Erythroblast (primary cell): Measurements from ENCODE around the gene CHD5.

ENCODE experiments used
- DNase-seq, 2 experiments: peaks; one replicate each; lab custom pipeline; 2025; lab: John Stamatoyannopoulos, UW
- GATA1 ChIP-seq: IDR thresholded peaks from 2 replicates; pipeline ENCODE4 v1.6.1; 2011; ENCODE audit warnings: low read depth, mild to moderate bottlenecking, control low read depth, low read length, moderate library complexity
- POLR2A ChIP-seq: IDR thresholded peaks from 2 replicates; pipeline ENCODE4 v1.6.1; 2011; ENCODE audit warnings: mild to moderate bottlenecking, low read length

CHD5 gene

DNA sequence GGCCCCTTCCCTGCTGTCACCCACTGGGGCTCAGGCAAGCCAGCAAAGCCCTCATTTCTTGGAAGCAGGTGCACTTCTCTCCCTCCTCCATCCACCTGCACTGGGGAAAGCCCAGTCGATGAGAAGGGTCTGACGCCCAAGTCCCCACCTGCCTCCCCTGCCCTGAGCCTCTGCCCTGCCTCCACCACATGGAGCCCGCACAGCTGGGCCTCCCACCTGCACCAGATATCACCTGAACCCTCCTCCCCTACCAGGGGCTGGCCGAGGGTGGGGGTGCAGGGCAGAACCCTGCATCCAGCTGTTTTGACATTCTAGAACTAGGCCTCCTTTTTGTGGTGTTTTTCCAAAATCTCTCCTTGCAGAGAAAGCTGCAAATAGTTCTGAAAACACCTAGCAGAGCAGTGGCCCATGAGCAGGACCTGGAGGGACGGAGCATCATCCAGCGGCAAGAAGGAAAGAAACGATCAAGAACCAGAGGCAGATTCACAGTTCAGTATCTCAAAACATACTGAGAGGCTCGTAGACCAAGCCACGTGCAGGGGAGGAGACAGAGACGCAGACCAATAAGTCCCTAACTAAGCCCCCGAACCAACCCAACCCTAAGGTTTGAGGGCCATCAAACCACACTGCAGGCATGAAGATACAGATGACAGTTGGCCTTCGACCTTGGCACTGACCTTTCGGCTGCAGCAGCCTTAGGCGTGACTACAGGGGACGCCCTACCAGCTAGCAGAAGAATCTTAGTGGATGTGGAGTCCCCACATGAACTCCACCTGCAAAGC is 16.7 kb downstream of the CHD5 start:
- DNase-seq: no peak
- TF ChIP-seq POLR2A: no peak

DNA sequence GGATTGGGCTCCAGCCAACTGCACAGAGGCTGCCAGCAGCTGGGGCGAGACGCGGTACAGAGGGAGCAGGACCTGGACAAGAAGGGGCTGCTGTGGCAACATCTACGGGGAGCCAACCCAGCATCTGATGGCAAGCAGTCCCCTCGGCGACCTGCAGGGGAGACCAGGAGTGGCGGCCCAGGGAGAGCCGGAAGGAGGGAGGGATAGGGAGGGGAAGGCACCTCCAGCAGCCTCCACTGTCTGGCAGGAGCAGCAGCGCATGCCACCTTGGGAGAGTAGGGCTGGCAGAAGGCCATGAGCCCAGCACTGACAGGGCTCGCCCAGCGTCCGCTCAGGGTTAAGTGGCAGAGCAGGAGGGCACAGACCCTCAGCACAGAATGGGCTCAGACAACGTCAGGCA is 17.3 kb downstream of the CHD5 start:
- no peak for DNase-seq
- no peak for TF ChIP-seq POLR2A
- no peak for TF ChIP-seq GATA1

- no peak for DNase-seq
- TF ChIP-seq POLR2A: no peak
- TF ChIP-seq GATA1: no peak
Measured at GRCh38 chr1:6162341-6162740, 17.8 kb downstream of the CHD5 start.

DNA sequence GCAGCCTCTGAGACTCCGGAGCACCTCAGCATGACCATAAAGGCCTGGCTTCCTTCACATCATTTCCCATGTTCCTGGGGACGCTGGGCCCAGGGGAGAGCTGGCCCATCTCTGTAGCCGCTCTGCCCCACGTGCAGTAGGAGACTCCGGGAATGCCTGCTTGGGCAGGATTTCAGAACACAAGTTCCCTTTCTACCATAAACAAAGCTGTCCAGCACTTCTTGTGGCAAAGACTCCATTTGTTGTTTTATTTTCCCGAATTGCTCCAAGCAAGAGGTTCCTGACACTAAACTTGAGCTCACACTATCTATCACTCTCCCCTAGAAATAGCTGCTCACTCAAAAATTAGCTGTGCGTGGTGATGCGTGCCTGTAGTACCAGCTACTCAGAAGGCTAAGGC is 21.9 kb downstream of the CHD5 start:
- no peak for TF ChIP-seq POLR2A
- TF ChIP-seq GATA1: no peak
- DNase-seq: no peak

GRCh38 chr1:6157528-6158174 is 22.5 kb downstream of the CHD5 start:
- no peak for DNase-seq
- TF ChIP-seq GATA1 (no peak), POLR2A (no peak)

- no peak for DNase-seq
Measured at GRCh38 chr1:6157132-6157527, 23.0 kb downstream of the CHD5 start.

GRCh38 chr1:6154525-6155319 is 25.4 kb downstream of the CHD5 start:
- no peak for TF ChIP-seq POLR2A
- TF ChIP-seq GATA1: no peak
- DNase-seq: no peak

More at GRCh38 chr1:6157132-6157527, 23.0 kb downstream of the CHD5 start:
- TF ChIP-seq GATA1 (no peak), POLR2A (no peak)

DNA sequence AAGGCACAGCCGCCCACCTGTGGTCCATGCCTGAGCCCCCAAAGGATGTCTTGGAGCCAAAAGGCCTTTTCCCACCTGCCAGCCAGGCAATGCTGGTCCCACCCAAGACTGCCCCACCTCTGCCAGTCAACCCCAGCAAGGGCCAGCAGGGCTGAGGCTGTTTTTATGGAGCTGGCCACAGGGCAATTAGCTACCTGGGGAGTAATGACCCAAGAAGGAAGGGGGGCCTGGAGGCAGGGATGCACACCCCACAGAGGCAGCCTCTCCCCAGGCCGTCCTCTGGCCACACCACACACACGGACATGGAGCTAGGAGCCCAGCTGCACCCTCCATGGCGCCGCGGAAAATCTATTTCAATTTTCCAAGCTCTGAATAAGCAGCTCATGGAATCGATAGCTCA is 27.2 kb downstream of the CHD5 start:
- TF ChIP-seq GATA1 (no peak), POLR2A (no peak)
- DNase-seq: no peak

GRCh38 chr1:6152181-6152580 is 27.9 kb downstream of the CHD5 start:
- no peak for TF ChIP-seq GATA1
- no peak for TF ChIP-seq POLR2A
- no peak for DNase-seq

GRCh38 chr1:6151291-6151822 is 28.8 kb downstream of the CHD5 start:
- DNase-seq: no peak
- no peak for TF ChIP-seq GATA1
- no peak for TF ChIP-seq POLR2A

DNA sequence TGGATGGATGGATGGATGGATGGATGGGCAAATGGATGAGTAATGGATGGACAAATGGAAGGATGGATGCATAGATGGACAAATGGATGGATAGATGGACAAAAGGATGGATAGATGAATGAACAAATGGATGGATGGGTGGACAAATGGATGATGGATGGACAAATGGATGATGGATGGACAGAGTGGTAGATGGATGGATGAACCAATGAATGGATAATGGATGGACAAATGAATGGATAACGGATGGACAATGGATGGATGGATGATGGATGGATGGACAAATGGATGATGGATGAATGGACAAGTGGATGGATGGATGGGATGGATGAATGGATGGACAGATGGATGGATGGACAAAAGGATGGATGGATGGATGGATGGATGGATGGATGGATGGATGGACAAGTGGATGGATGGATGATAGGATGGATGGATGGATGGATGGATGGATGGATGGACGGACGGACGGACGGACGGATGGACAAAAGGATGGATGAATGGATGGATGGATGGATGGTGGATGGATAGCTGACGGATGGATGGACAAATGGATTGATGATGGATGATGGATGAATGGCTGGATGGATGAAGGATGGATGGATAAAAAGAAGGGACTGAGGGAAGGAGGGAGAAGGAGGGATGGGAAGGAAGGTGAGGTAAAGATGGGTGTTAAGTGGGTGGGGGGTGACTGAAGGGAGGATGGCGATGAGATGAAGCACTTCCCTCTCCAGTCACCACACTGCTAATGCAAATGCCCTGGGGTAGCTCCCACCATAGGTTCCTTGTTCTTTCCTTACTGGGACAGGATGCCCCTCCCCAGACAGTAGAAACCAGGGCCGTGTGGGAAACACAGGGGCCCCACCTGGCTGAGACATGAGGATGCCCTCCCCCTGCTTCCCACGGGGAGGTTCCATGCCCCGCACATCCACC is 29.8 kb downstream of the CHD5 start:
- no peak for TF ChIP-seq POLR2A
- TF ChIP-seq GATA1: no peak
- no peak for DNase-seq

- TF ChIP-seq POLR2A: no peak
- TF ChIP-seq GATA1: no peak
- DNase-seq: no peak
Measured at GRCh38 chr1:6149597-6149996, 30.5 kb downstream of the CHD5 start.
